OCI-LY7 (cell line): ENCODE results near the gene RAB8B.

Experiments used
- EZH2phosphoT487 ChIP-seq: fragments of 200-600 bp; sonication (generic); IDR thresholded peaks from 2 replicates; pipeline ENCODE4 v1.6.1; 2018; ENCODE audit warnings: low read depth, borderline replicate concordance, mild to moderate bottlenecking, mixed run types, antibody characterized with exemption, low read length, moderate library complexity, mixed read lengths
- TF ChIP-seq, protein P1 (sequence below): fragments of 200-600 bp; sonication (generic); conservative IDR thresholded peaks from 2 replicates; pipeline ENCODE4 v1.5.1; 2014; ENCODE audit warnings: mild to moderate bottlenecking, antibody characterized with exemption, low read length, moderate library complexity, mixed read lengths

- TF ChIP-seq, protein P1, sequence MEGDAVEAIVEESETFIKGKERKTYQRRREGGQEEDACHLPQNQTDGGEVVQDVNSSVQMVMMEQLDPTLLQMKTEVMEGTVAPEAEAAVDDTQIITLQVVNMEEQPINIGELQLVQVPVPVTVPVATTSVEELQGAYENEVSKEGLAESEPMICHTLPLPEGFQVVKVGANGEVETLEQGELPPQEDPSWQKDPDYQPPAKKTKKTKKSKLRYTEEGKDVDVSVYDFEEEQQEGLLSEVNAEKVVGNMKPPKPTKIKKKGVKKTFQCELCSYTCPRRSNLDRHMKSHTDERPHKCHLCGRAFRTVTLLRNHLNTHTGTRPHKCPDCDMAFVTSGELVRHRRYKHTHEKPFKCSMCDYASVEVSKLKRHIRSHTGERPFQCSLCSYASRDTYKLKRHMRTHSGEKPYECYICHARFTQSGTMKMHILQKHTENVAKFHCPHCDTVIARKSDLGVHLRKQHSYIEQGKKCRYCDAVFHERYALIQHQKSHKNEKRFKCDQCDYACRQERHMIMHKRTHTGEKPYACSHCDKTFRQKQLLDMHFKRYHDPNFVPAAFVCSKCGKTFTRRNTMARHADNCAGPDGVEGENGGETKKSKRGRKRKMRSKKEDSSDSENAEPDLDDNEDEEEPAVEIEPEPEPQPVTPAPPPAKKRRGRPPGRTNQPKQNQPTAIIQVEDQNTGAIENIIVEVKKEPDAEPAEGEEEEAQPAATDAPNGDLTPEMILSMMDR = no peak
- no peak for TF ChIP-seq EZH2phosphoT487
These were observed 3.3 kb downstream of the RAB8B start for GRCh38 chr15:63192619-63193206.
